Measurements from ENCODE around the gene GAB4. TPM values are rescaled to one million over a fixed set of nuclear protein-coding genes. Genes with fewer than 3 reads are reported as not detected.

The GAB4 gene
- total and polyA plus RNA-seq, 2 experiments from 2014 or later = not detected

GRCh38 chr22:16968218-16968595, 39.8 kb downstream of the GAB4 start:
- Histone ChIP-seq H3K4me2 (no peak overlapping the region), H3K4me1 (ENCODE audit: insufficient read depth) (no peaks in the 10 kb centered on the region), H3K9me3 (ENCODE audit: low read depth) (no peaks in the 10 kb centered on the region), H3K79me2 (no peaks in the 10 kb centered on the region), H3K27ac (no peak overlapping the region), H3K36me3 (replicated peaks; ENCODE audit: insufficient read depth, low read depth) (no peaks in the 10 kb centered on the region), H3K4me3 (no peak overlapping the region), H3K9me2 (replicated peaks; ENCODE audit: insufficient read depth) (no peaks in the 10 kb centered on the region), H3K27me3 (no peaks in the 10 kb centered on the region), H4K20me1 (ENCODE audit: insufficient read depth, poor library complexity, severe bottlenecking) (no peaks in the 10 kb centered on the region), H2AFZ (no peak overlapping the region)
- no peak for TF ChIP-seq EZH2phosphoT487 (IDR thresholded peaks at IDR 0.05; ENCODE audit: low read depth, severe bottlenecking, unreplicated experiment)
- no peak for TF ChIP-seq EZH2 (IDR thresholded peaks at IDR 0.05; ENCODE audit: borderline replicate concordance)
- no peak for TF ChIP-seq CTCF (IDR thresholded peaks at IDR 0.05; ENCODE audit: poor library complexity)
- WGBS (ENCODE audit: low lambda C conversion rate, missing lambda C conversion rate) = 81% methylated on average over 7 of the region's 7 CpGs
- DNase-seq (ENCODE audit: low spot score) = no peak

GRCh38 chr22:16967453-16968217, 40.4 kb downstream of the GAB4 start:
- Histone ChIP-seq H3K27me3 (no peaks in the 10 kb centered on the region), H3K9me2 (replicated peaks; ENCODE audit: insufficient read depth) (no peaks in the 10 kb centered on the region), H3K79me2 (no peaks in the 10 kb centered on the region), H3K4me1 (ENCODE audit: insufficient read depth) (no peaks in the 10 kb centered on the region), H3K9me3 (ENCODE audit: low read depth) (no peaks in the 10 kb centered on the region), H2AFZ (no peak overlapping the region), H3K4me3 (no peak overlapping the region), H4K20me1 (ENCODE audit: insufficient read depth, poor library complexity, severe bottlenecking) (no peaks in the 10 kb centered on the region), H3K4me2 (no peak overlapping the region), H3K36me3 (replicated peaks; ENCODE audit: insufficient read depth, low read depth) (no peaks in the 10 kb centered on the region), H3K27ac (no peak overlapping the region)
- WGBS (ENCODE audit: low lambda C conversion rate, missing lambda C conversion rate) = 79% methylated on average over 4 of the region's 4 CpGs
- no peak for DNase-seq (ENCODE audit: low spot score)
- TF ChIP-seq EZH2phosphoT487 (IDR thresholded peaks at IDR 0.05; ENCODE audit: low read depth, severe bottlenecking, unreplicated experiment) (no peak), CTCF (IDR thresholded peaks at IDR 0.05; ENCODE audit: poor library complexity) (no peak)

DNA sequence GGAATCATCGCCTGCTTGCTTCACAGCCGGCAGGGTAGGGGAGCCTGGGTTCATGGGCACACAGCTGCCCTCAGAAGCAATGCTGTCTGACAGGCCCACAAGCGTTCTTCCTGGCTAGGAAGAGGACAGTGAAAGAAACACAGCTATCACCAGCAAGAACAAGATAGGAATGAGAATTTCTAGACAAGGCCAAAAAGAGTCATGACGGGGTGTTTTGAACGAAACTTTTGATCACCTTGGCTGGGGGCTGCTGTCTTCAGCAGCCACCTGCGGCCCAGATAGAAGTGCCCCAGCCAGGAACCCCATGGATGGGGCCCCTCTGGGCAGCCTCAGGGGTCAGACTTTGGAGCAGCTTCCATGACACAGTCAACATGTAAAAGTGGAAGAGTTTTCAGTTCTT, 41.8 kb downstream of the GAB4 start:
- no peaks in the 10 kb centered on the region for H3K79me2 ChIP-seq
- H3K4me1 ChIP-seq (ENCODE audit: insufficient read depth) = no peaks in the 10 kb centered on the region
- H3K36me3 ChIP-seq (replicated peaks; ENCODE audit: insufficient read depth, low read depth) = no peaks in the 10 kb centered on the region
- H3K9me2 ChIP-seq (replicated peaks; ENCODE audit: insufficient read depth) = no peaks in the 10 kb centered on the region
- TF ChIP-seq EZH2 (IDR thresholded peaks at IDR 0.05; ENCODE audit: borderline replicate concordance) (no peak), CTCF (IDR thresholded peaks at IDR 0.05; ENCODE audit: poor library complexity) (no peak), EZH2phosphoT487 (IDR thresholded peaks at IDR 0.05; ENCODE audit: low read depth, severe bottlenecking, unreplicated experiment) (no peak)
- no peak overlapping the region for H3K27ac ChIP-seq
- H4K20me1 ChIP-seq (ENCODE audit: insufficient read depth, poor library complexity, severe bottlenecking) = no peaks in the 10 kb centered on the region
- no peak overlapping the region for H2AFZ ChIP-seq
- H3K4me3 ChIP-seq = no peak overlapping the region
- H3K4me2 ChIP-seq = no peak overlapping the region
- no peaks in the 10 kb centered on the region for H3K27me3 ChIP-seq
- 80% methylated on average over 6 of the region's 6 CpGs for WGBS (ENCODE audit: low lambda C conversion rate, missing lambda C conversion rate)
- no peaks in the 10 kb centered on the region for H3K9me3 ChIP-seq (ENCODE audit: low read depth)
- DNase-seq (ENCODE audit: low spot score) = no peak

All from hepatocyte (in vitro differentiated cells).